ENCODE data around the gene TEX14.

DNA sequence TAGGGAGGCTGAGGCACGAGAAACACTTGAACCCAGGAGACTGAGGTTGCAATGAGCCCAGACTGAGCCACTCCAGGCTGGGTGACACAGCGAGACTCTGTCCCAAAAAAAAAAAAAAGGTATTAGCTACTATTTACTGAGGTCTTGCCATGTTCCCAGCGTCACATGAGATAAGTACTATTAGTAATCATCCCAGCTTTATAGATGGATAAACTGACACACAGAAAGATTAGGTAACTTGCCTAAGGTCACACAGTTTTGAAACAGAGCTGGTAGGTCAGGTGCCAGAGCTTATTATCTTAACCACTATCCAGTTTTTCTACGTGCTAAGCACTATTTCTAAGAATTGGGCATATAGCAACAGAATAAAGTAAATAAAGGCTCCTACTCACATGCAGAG, 51.6 kb downstream of the TEX14 start:
- TF ChIP-seq JUNB (IDR thresholded peaks at IDR 0.05) (no peak), RAD21 (conservative IDR thresholded peaks at IDR 0.05 in 1 of 2, IDR thresholded peaks at IDR 0.05 in 1 of 2) (no peak)
- TF ChIP-seq, protein P1, sequence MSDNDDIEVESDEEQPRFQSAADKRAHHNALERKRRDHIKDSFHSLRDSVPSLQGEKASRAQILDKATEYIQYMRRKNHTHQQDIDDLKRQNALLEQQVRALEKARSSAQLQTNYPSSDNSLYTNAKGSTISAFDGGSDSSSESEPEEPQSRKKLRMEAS (IDR thresholded peaks at IDR 0.05): no peak
- TF ChIP-seq, protein P2, sequence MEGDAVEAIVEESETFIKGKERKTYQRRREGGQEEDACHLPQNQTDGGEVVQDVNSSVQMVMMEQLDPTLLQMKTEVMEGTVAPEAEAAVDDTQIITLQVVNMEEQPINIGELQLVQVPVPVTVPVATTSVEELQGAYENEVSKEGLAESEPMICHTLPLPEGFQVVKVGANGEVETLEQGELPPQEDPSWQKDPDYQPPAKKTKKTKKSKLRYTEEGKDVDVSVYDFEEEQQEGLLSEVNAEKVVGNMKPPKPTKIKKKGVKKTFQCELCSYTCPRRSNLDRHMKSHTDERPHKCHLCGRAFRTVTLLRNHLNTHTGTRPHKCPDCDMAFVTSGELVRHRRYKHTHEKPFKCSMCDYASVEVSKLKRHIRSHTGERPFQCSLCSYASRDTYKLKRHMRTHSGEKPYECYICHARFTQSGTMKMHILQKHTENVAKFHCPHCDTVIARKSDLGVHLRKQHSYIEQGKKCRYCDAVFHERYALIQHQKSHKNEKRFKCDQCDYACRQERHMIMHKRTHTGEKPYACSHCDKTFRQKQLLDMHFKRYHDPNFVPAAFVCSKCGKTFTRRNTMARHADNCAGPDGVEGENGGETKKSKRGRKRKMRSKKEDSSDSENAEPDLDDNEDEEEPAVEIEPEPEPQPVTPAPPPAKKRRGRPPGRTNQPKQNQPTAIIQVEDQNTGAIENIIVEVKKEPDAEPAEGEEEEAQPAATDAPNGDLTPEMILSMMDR (IDR thresholded peaks at IDR 0.05): no peak
